Uterine smooth muscle cell (primary cell): ENCODE results near the gene FBXL22. TPM values are rescaled to one million over a fixed set of nuclear protein-coding genes. Genes with fewer than 3 reads are reported as not detected.

ENCODE experiments used
- total RNA-seq: library from RNA; depleted of rRNA; stranded (reverse); fragments of >200 nt; gene quantifications from 2 replicates; pipeline ENCODE4 v1.2.3, GENCODE V29; 2014

Gene FBXL22
- total RNA-seq = 0.22 and 1.5 TPM in 2 replicates

DNA sequence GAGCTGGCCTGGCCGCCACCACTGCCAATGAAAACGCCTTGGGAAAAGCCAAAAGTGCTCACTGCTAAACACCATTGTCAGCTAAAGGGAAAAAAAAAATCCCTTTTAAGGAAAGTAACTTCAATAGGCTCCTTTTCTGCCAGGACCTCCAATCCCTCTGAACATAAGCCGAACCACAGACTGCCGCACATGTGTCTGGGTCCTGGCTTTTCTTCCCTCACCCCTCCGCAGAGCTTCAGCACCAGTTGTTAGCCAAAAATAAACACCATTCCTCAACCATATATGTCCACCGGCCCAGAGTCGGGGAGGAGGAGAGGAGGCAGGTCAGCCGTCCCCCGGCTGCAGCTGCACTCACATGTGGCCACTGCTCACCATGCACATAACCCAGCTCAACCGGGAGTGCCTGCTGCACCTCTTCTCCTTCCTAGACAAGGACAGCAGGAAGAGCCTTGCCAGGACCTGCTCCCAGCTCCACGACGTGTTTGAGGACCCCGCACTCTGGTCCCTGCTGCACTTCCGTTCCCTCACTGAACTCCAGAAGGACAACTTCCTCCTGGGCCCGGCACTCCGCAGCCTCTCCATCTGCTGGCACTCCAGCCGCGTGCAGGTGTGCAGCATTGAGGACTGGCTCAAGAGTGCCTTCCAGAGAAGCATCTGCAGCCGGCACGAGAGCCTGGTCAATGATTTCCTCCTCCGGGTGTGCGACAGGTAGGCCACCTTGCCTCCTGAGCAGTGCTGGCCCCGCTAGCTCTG is at the start of gene FBXL22:
FBXL22 (plus strand) TSS at position 350 of the 753 bp plus-strand sequence; CDS start at position 356, 6 bp downstream.

Other genes with a start within 250 kb of the FBXL22 start
- 128 and 224 TPM in 2 replicates for gene CA12, start 215.5 kb upstream of the FBXL22 start, total RNA-seq
- 52.9 and 57.6 TPM in 2 replicates for gene USP3, start 92.8 kb upstream of the FBXL22 start, total RNA-seq
- 125 and 140 TPM in 2 replicates for gene HERC1, start 236.6 kb downstream of the FBXL22 start, total RNA-seq